AG08395 (cell line): ENCODE data around the gene RNF183.
"Not testable (repeated sequence)": the region's sequence is repeated elsewhere in the genome, so short reads cannot be mapped to it uniquely, and the experiment has no call there.

Source experiments
- DNase-seq: peaks from one replicate; pipeline ENCODE4 v3.0.0; 2012; ENCODE audit warnings: mixed read lengths, low spot score

Gene RNF183

GRCh38 chr9:113316030-113316429 lies 12.9 kb upstream of the RNF183 start:
- DNase-seq, result no peak

- DNase-seq, result no peak
These were observed 12.1 kb upstream of the RNF183 start for GRCh38 chr9:113315231-113315630.

DNA sequence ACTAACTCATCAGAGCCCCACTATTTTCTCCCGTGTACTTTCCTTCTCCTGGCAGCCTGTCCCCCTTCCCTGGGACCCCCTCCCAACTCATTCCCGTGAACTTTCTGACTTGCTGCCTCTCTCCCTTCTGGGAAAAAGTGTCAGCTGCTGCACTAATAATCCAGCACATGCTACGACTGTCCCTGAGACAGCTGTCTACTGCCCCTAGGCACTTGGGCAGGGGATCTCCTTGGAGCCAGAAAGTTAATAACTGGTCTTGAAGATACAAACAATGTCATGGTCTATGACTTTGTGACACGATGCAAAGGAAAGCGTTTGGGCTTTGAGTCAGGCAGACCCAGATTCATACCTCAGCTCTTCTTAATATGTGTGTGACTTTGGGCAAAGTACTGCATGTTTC lies 10.1 kb upstream of the RNF183 start:
- no peak for DNase-seq

GRCh38 chr9:113311961-113312360 lies 8.8 kb upstream of the RNF183 start:
- peak; percentile 2 for DNase-seq

DNA sequence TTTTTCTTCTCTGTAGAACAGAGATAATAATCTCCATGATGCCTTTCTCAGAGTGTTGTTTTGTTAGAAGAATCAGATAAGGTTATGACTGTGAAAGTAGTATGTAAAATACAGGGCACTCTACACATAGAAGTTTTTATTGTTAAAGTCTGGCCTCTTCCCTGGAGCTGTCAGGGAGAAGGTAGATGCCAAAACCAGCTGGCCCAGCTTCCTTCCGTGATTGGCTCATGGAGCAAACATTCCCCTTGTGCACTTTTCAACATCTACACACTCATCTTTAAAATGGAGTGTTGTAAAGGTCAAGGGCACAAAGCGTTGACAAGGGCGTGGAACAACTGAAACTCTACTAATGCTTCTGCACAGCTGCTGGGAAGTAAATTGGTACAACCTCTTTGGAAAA lies 7.4 kb upstream of the RNF183 start:
- DNase-seq, result no peak

DNA sequence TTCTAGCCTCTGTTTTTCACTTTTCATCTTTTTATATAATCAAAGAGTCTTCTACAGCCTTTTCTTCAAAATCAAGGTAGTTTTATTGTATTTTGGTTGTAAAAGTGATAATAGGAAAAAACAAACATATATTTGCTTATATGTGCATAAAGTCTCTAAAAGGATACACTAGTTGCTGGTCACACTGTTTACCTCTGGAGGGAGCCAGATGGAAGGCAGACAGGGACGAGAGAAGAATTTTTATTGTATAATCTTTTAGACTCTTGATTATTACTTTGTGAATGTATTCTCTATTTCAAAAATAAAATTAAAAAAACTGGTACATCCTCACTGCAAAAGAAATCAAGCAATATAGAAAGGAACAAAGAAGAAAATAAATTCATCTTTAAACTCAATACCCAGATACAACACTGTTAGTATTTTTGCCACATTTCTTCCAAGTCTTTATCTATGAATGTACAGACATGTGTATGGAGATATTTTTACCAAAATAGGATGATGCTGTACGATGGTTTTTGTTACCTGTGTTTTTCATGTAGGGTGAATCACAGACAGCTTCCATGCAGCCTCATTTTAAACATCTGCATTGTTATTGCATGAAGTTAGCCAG lies 6.1 kb upstream of the RNF183 start:
- peak; percentile 68 for DNase-seq

GRCh38 chr9:113307396-113307975 lies 4.3 kb upstream of the RNF183 start:
- DNase-seq, result no peak

- DNase-seq, result no peak
These were observed 3.4 kb upstream of the RNF183 start for GRCh38 chr9:113306566-113306965.

- no peak for DNase-seq
These were observed 1.6 kb downstream of the RNF183 start for GRCh38 chr9:113301548-113301947.

DNA sequence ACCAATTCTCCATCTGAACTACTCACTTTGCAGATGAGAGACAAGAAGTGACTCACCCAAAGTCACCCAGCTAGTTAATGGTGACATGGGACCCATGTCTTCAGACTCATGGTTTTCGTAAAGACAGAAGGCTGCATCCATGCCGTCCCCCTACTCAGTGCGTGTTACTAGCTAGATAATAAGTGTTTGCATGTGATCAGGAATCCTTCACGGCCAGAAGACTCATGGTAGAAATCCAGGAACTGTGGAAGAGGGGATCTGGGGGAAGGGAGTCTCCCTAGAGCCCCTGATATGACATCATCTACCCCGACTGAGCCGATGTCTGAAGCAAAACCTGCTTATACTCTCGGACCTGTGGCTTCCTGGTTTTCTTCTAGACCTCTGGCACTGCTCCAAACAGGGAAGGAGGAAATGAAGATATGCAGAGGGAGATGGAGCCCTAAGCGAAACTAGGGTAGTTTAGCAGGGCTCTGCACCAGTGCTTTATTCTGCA lies 3.3 kb downstream of the RNF183 start:
- no peak for DNase-seq

- DNase-seq, result no peak
These were observed 4.0 kb downstream of the RNF183 start for GRCh38 chr9:113298924-113299770.

- DNase-seq, result no peak
These were observed 4.9 kb downstream of the RNF183 start for GRCh38 chr9:113298311-113298710.

- no peak for DNase-seq
These were observed 6.2 kb downstream of the RNF183 start for GRCh38 chr9:113296796-113297558.

DNA sequence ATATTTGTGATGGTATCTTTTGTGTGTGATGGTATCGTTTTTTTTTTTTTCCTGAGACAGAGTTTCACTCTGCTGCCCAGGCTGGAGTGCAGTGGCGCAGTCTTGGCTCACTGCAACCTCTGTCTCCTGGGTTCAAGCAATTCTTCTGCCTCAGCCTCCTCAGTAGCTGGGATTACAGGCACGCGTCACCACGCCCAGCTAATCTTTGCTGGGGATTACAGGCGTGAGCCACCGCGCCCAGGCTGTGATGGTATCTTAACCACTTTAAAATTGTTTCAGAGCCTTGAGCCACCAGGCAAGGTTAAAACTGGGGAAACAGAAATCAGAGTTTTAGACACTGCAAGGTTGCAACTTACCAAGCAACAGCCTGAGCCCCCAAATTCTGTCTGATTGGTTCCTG lies 6.9 kb downstream of the RNF183 start:
- DNase-seq, result not testable (repeated sequence)

- no peak for DNase-seq
These were observed 9.8 kb downstream of the RNF183 start for GRCh38 chr9:113293285-113293878.

GRCh38 chr9:113290052-113290607 lies 13.0 kb downstream of the RNF183 start:
- DNase-seq, result no peak

DNA sequence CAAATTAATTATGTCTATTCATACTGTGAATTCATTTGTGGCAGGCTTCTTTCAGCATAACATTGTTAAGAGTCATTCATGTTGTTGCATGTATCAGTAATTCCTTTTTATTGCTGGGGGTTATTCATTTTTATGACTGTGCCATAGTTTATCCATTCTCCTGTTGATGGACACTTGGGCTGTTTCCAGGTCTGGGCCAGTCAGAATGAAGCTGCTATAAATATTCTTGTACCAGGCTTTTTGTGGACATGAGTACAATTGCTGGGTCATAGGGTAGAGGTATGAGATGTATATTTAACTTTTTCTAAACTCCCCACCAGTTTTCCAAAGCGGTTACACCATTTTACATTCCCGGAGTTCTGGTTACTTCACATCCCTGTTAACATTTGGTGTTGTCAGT lies 14.1 kb downstream of the RNF183 start:
- DNase-seq, result no peak

DNA sequence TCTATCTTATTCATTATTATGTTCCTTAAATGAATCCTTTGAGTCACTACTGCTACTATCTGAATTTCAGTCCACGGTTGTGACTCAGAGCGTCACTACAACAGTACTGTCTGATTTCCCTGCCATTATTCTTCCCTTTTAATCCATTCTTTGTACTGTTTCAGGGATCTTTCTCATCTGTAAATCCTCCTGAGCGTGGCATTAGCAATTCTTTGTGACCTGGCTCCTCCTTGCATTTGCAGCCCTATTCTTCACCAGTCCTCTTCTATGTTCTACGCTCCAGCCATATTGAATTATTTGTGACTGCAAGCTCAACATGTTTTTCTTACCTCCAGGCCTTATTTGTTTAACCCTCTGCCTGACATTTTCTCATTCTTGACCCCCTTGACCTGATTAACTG lies 21.8 kb downstream of the RNF183 start:
- DNase-seq, result no peak

DNA sequence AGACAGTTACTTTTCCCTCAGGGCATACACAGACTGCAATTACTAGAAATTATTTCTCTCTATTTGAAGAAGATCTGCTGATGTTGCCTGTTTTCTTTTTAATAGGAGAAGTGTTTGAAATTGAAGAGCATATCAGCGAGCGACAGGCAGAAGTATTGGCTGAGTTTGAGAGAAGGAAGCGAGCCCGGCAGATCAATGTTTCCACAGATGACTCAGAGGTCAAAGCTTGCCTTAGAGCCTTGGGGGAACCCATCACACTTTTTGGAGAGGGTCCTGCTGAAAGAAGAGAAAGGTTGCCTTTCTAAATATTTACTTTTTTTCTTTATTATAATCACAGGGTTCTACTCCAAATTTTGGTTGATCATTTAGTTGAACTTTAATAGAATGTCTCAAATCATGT lies 24.3 kb downstream of the RNF183 start:
- no peak for DNase-seq

DNA sequence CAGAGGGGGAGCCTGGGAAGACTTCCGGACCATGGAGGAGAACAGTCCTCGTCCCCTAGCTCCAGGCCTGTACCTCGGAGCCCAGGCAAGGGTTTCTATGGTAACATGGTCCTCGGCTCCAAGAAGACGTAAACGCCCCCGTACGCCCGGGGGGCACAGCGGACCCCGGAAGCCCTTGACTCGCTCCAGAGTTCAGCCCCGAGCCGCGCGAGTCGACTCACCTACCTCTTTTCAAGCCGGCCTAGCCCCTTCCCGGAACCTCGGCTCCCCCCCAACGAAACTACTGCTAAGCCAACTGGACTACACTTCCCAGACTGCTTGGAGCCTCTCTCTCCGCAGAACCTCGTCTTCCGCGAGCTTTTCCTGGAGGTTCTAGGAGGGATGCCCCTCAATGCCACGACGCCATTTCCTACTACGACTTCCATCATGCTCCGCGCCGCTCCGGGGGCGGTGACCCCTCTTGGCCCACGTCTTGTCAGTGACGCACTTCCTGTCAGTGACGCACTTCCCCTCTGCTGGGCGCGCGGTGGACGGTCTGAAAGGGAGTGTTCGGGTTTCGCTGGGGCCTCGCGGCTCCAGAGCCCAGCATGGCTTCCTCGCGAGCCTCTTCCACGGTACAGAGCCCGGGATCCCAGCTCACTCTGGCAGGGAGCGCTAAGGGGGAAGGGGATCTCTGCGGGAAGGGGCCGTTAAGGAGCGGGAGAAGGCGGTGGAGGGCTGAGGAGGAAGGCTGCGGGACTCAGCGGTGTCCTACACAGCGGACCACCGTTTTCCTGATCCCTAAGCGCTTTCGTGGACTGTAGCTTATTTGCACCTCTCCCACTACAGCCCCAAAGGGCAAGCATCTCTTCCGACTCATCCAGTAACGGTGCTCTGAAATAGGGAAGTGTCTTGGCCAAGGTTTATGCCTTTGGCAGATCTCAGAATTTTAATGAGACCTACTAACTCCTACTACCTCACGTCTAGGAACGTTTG lies 27.7 kb downstream of the RNF183 start, which contains the start of the genes CDC26 and PRPF4:
CDC26 (minus strand) TSS at position 416 of the 975 bp plus-strand sequence. CDS start 3,065 bp downstream, outside the sequence.
PRPF4 (plus strand) TSS at position 502 of the 975 bp plus-strand sequence; CDS start at position 588, 86 bp downstream.
- DNase-seq, result peak; percentile 98
